Left lung (tissue), 10 donors: ENCODE data around the gene PCSK9. TPM values are rescaled to one million over a fixed set of nuclear protein-coding genes. Genes with fewer than 3 reads are reported as not detected.
"Not testable (repeated sequence)": the region's sequence is repeated elsewhere in the genome, so short reads cannot be mapped to it uniquely, and the experiment has no call there.

ENCODE experiments used
- ATAC-seq: fragments of 200-7000 bp; cut with Tn5 transposase; one replicate; pipeline ENCODE4 v1.9.1; 2020; ENCODE audit warnings: moderate library complexity
- DNase-seq, 4 donors: peaks; one replicate each; pipeline ENCODE4 v3.0.0-alpha.2; 2013 to 2020
- H3K27ac ChIP-seq, 2 donors: fragments of 200-600 bp; sonication (generic) in 1 of 2; one replicate each; pipeline versions ENCODE4 v1.5.0 to v1.8.0; 2020 to 2021
- H3K27me3 ChIP-seq, 2 donors: fragments of 200-600 bp; sonication (generic) in 1 of 2; one replicate each; pipeline versions ENCODE4 v1.5.0 to v1.8.0; 2020 to 2021
- H3K36me3 ChIP-seq, 2 donors: fragments of 200-600 bp; sonication (generic) in 1 of 2; one replicate each; pipeline versions ENCODE4 v1.5.0 to v1.8.0; 2020 to 2021
- H3K4me1 ChIP-seq, 2 donors: fragments of 200-600 bp; one replicate each; pipeline ENCODE4 v1.8.0; 2021
- H3K4me3 ChIP-seq, 2 donors: fragments of 200-600 bp; sonication (generic) in 1 of 2; one replicate each; pipeline versions ENCODE4 v1.5.0 to v1.8.0; 2020 to 2021; ENCODE audit warnings: mild to moderate bottlenecking in 1 of 2
- H3K9me3 ChIP-seq, 2 donors: fragments of 200-600 bp; sonication (generic) in 1 of 2; one replicate each; pipeline versions ENCODE4 v1.5.0 to v1.8.0; 2020 to 2021
- CTCF ChIP-seq, 2 donors: fragments of 200-600 bp; sonication (generic) in 1 of 2; IDR thresholded peaks; one replicate each; pipeline versions ENCODE4 v1.5.0 to v1.8.0; 2021; ENCODE audit warnings: antibody characterized with exemption in 2 of 2
- intact Hi-C, 2 donors: fragments of 100-400 bp; cut with DNase I; formaldehyde crosslinking; loops; one replicate each; pipeline versions ENCODE4 v1.11.2 to v1.14.2; 2022
- polyA plus RNA-seq, 6 donors: library from polyadenylated mRNA; unstranded; fragments of 120-200 nt; gene quantifications; one replicate each; pipeline ENCODE4 v1.2.1, GENCODE V29; 2013; ENCODE audit not compliant: insufficient read length in 6 of 6
- total RNA-seq, 2 donors: library from RNA; stranded (reverse); fragmentation: NEBNext Ultra II Directional; extraction: Animal tissue kit (Norgen Biotek cat#: 25700); gene quantifications; one replicate each; pipeline ENCODE4 v1.2.1, GENCODE V29; 2021
- donor health status: DM: no; HTN: yes; CAD: no.
- donor health status: DM: no; HTN: no; CAD: no.

PCSK9 gene
- total and polyA plus RNA-seq, 8 donors: 0.63 to 55.0 (median 1.5) TPM

- H3K27me3 ChIP-seq: no peaks in the 10 kb centered on the region
Observed at GRCh38 chr1:55107101-55107500, 67.8 kb downstream of the PCSK9 start.

GRCh38 chr1:55109005-55109404 lies 69.7 kb downstream of the PCSK9 start:
- DNase-seq, H3K27ac ChIP-seq, H3K27me3 ChIP-seq, ATAC-seq, H3K9me3 ChIP-seq, intact Hi-C loops, H3K4me1 ChIP-seq, H3K4me3 ChIP-seq: not testable (repeated sequence)
- H3K36me3 ChIP-seq: peaks cover 4 to 91% of the 10 kb centered on the region in 2 donors

More at GRCh38 chr1:55107101-55107500, 67.8 kb downstream of the PCSK9 start:
- ATAC-seq (no peak), DNase-seq (no peak)
- no peak overlapping the region for H3K27ac ChIP-seq
- peaks cover 3 to 93% of the 10 kb centered on the region in 2 donors for H3K36me3 ChIP-seq
- intact Hi-C loops: no loop called here
- H3K4me1 ChIP-seq: no peaks in the 10 kb centered on the region
- no peak for TF ChIP-seq CTCF (IDR thresholded peaks at IDR 0.05)
- no peak overlapping the region for H3K4me3 ChIP-seq
- H3K9me3 ChIP-seq: no peaks in the 10 kb centered on the region

Other genes starting within 250 kb of the PCSK9 start
- 1 to 10 TPM; 4.8 to 7.7 TPM for gene TTC22, start 238.2 kb upstream of the PCSK9 start, total RNA-seq
- gene TTC22, start 238.2 kb upstream of the PCSK9 start, polyA plus RNA-seq: 1 to 10 TPM; 2.9 to 5.1 (median 3.9) TPM
- gene DHCR24, start 152.4 kb upstream of the PCSK9 start, total RNA-seq: 100 to 1,000 TPM; 668 to 741 TPM
- 10 to 100 TPM; 30.1 to 64.3 (median 41.7) TPM for gene DHCR24, start 152.4 kb upstream of the PCSK9 start, polyA plus RNA-seq
- 1 to 10 TPM; 1.5 to 1.6 TPM for gene TMEM61, start 58.9 kb upstream of the PCSK9 start, total RNA-seq
- gene TMEM61, start 58.9 kb upstream of the PCSK9 start, polyA plus RNA-seq: under 1 TPM; 0.20 to 0.29 (median 0.27) TPM
- gene BSND, start 40.6 kb upstream of the PCSK9 start, total RNA-seq: not detected
- under 1 TPM in 5 of 6 donors, not detected in 1; 0.03 to 0.06 (median 0.06) TPM for gene BSND, start 40.6 kb upstream of the PCSK9 start, polyA plus RNA-seq
- 10 to 100 TPM; 26.1 to 42.3 TPM for gene USP24, start 175.8 kb downstream of the PCSK9 start, total RNA-seq
- gene USP24, start 175.8 kb downstream of the PCSK9 start, polyA plus RNA-seq: 10 to 100 TPM; 45.6 to 63.7 (median 48.6) TPM